ENCODE data around the gene DNAJC10. TPM values are rescaled to one million over a fixed set of nuclear protein-coding genes. Genes with fewer than 3 reads are reported as not detected.

The DNAJC10 gene
- total and polyA plus RNA-seq, 2 of the 4 experiments (the other 2 are of a cell fraction), result 34.6 to 53.2 TPM

DNA sequence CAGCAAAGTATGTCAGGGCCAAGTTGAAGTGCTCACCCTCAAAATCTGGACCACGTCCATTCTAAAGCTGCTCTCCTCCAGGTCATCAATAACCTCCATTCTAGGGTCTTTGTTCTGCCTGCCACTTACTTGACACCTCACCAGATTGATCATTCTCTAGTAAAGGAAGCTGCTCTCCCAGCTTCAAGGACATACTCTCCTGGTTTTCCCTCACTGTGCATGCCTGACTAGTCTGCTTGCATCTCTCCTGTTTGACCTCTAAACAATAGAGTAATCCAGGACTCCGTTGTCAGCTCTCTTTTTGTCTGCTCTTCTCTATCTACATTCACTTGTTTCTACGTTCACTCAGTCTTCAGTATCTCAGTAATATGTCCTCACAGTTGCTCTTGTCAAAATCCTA is 91.3 kb downstream of the DNAJC10 start:
- H4K20me1 ChIP-seq (ENCODE audit: insufficient read depth, low read length), result no peaks in the 10 kb centered on the region
- no TSS peak for BruUV-seq (replicated peaks)
- no peak overlapping the region for H2BK120ac ChIP-seq (ENCODE audit: low read depth, low read length)
- H4K91ac ChIP-seq (ENCODE audit: insufficient read depth, low read depth, low read length), result no peak overlapping the region
- H3K4me3 ChIP-seq (ENCODE audit: insufficient read depth, low read depth, low read length), result no peak overlapping the region
- H2BK20ac ChIP-seq (ENCODE audit: low read depth, low read length), result no peak overlapping the region
- H2AK5ac ChIP-seq (ENCODE audit: low read depth, low read length), result no peak overlapping the region
- ChIA-PET POLR2A (ENCODE audit: unreplicated experiment) (no interaction called here), CTCF (no interaction called here)
- no peak for TF ChIP-seq FOS (IDR thresholded peaks at IDR 0.05; ENCODE audit: low read depth, low read length)
- no peak for TF ChIP-seq CHD1 (IDR thresholded peaks at IDR 0.05; ENCODE audit: low read depth, low read length)
- no peak for TF ChIP-seq SMC3 (IDR thresholded peaks at IDR 0.05; ENCODE audit: low read depth, low read length)
- TF ChIP-seq MAZ (IDR thresholded peaks at IDR 0.05; ENCODE audit: borderline replicate concordance, low read depth, low read length), result no peak
- TF ChIP-seq, protein P1, sequence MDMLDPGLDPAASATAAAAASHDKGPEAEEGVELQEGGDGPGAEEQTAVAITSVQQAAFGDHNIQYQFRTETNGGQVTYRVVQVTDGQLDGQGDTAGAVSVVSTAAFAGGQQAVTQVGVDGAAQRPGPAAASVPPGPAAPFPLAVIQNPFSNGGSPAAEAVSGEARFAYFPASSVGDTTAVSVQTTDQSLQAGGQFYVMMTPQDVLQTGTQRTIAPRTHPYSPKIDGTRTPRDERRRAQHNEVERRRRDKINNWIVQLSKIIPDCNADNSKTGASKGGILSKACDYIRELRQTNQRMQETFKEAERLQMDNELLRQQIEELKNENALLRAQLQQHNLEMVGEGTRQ (IDR thresholded peaks at IDR 0.05; ENCODE audit: low read depth, low read length), result no peak
- TF ChIP-seq, protein P2, sequence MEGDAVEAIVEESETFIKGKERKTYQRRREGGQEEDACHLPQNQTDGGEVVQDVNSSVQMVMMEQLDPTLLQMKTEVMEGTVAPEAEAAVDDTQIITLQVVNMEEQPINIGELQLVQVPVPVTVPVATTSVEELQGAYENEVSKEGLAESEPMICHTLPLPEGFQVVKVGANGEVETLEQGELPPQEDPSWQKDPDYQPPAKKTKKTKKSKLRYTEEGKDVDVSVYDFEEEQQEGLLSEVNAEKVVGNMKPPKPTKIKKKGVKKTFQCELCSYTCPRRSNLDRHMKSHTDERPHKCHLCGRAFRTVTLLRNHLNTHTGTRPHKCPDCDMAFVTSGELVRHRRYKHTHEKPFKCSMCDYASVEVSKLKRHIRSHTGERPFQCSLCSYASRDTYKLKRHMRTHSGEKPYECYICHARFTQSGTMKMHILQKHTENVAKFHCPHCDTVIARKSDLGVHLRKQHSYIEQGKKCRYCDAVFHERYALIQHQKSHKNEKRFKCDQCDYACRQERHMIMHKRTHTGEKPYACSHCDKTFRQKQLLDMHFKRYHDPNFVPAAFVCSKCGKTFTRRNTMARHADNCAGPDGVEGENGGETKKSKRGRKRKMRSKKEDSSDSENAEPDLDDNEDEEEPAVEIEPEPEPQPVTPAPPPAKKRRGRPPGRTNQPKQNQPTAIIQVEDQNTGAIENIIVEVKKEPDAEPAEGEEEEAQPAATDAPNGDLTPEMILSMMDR (conservative IDR thresholded peaks at IDR 0.05; ENCODE audit: low read depth, low read length), result no peak
- no peak for TF ChIP-seq POLR2A (IDR thresholded peaks at IDR 0.05; ENCODE audit: low read depth, low read length)
- no peak for TF ChIP-seq BHLHE40 (IDR thresholded peaks at IDR 0.05; ENCODE audit: low read depth, low read length)
- no peak for TF ChIP-seq MXI1 (IDR thresholded peaks at IDR 0.05; ENCODE audit: borderline replicate concordance, low read depth, low read length)
- TF ChIP-seq, protein P3, sequence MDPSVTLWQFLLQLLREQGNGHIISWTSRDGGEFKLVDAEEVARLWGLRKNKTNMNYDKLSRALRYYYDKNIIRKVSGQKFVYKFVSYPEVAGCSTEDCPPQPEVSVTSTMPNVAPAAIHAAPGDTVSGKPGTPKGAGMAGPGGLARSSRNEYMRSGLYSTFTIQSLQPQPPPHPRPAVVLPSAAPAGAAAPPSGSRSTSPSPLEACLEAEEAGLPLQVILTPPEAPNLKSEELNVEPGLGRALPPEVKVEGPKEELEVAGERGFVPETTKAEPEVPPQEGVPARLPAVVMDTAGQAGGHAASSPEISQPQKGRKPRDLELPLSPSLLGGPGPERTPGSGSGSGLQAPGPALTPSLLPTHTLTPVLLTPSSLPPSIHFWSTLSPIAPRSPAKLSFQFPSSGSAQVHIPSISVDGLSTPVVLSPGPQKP (IDR thresholded peaks at IDR 0.05; ENCODE audit: borderline replicate concordance, low read depth, low read length), result no peak
- in situ Hi-C loops (cut with MboI; ENCODE audit: low sequenced_read_pairs) (no loop called here), dilution Hi-C loops (cut with HindIII; ENCODE audit: low sequenced_read_pairs, unreplicated experiment) (no loop called here), intact Hi-C loops (cut with micrococcal nuclease) (no loop called here)
- no peak for ATAC-seq (ENCODE audit: low read depth)
- no peak for DNase-seq
- no peak overlapping the region for H3K9ac ChIP-seq (ENCODE audit: low read depth, low read length)
- no peaks in the 10 kb centered on the region for H3K36me3 ChIP-seq (ENCODE audit: control insufficient read depth, insufficient read depth, low read length)
- no peak overlapping the region for H4K5ac ChIP-seq (ENCODE audit: low read depth, low read length)
- no peaks in the 10 kb centered on the region for H3K4me1 ChIP-seq (ENCODE audit: control insufficient read depth, insufficient read depth, low read length)
- H3K18ac ChIP-seq (ENCODE audit: low read depth, low read length), result no peak overlapping the region
- no peak overlapping the region for H4K8ac ChIP-seq (ENCODE audit: low read depth in 2 of 2, low read length in 2 of 2)
- no peak overlapping the region for H3K27ac ChIP-seq (ENCODE audit: insufficient read depth, low read length)
- H2AK9ac ChIP-seq (replicated peaks; ENCODE audit: low read depth, low read length, poor library complexity), result no peak overlapping the region
- H3K27me3 ChIP-seq (ENCODE audit: control insufficient read depth, insufficient read depth, low read length), result peaks cover 4% of the 10 kb centered on the region
- H3K9me1 ChIP-seq (ENCODE audit: insufficient read depth, low read length), result no peaks in the 10 kb centered on the region
- H2AFZ ChIP-seq (replicated peaks; ENCODE audit: low read length, poor library complexity), result no peak overlapping the region
- no peak overlapping the region for H3K14ac ChIP-seq (replicated peaks; ENCODE audit: low read depth, low read length)
- no peaks in the 10 kb centered on the region for H3K79me1 ChIP-seq (ENCODE audit: low read depth in 1 of 2, low read length in 2 of 2)
- no peaks in the 10 kb centered on the region for H3K9me3 ChIP-seq (ENCODE audit: control insufficient read depth, insufficient read depth, low read length)
- no peak overlapping the region for H3K4ac ChIP-seq (ENCODE audit: low read depth, low read length)
- H2BK5ac ChIP-seq (ENCODE audit: low read depth, low read length, poor library complexity, severe bottlenecking), result no peak overlapping the region
- no peak overlapping the region for H2BK15ac ChIP-seq (ENCODE audit: low read depth, low read length)
- 34% methylated on average over 3 of the region's 3 CpGs; no CpG with 5 or more reads in 1 of the 2 experiments for WGBS, 2 experiments (ENCODE audit: extremely low coverage in 2 of 2, insufficient read length in 1 of 2)
- H3K23ac ChIP-seq (ENCODE audit: low read depth, low read length), result no peak overlapping the region
- no peak overlapping the region for H3K4me2 ChIP-seq (ENCODE audit: low read depth, low read length)
- no peak overlapping the region for H3K56ac ChIP-seq (ENCODE audit: extremely low read depth, insufficient read depth, low read length)
